ENCODE results near the gene CAT. TPM values are rescaled to one million over a fixed set of nuclear protein-coding genes. Genes with fewer than 3 reads are reported as not detected.

The CAT gene
- total RNA-seq, 1 donor from 2014 or later = 69.2 TPM

- Histone ChIP-seq H3K36me3 (no peaks in the 10 kb centered on the region), H3K4me3 (no peak overlapping the region), H3K27ac (no peak overlapping the region), H3K27me3 (no peaks in the 10 kb centered on the region), H3K9me3 (no peaks in the 10 kb centered on the region), H3K4me1 (no peaks in the 10 kb centered on the region)
- TF ChIP-seq CTCF (IDR thresholded peaks at IDR 0.05) = no peak
- DNase-seq (ENCODE audit: low spot score in 2 of 2) = no peak
- intact Hi-C loops (cut with DNase I) = no loop called here
Measured at GRCh38 chr11:34519595-34520235, 81.0 kb downstream of the CAT start.

- Histone ChIP-seq H3K4me1 (no peaks in the 10 kb centered on the region), H3K36me3 (no peaks in the 10 kb centered on the region), H3K27me3 (no peaks in the 10 kb centered on the region), H3K27ac (no peak overlapping the region), H3K4me3 (no peak overlapping the region), H3K9me3 (no peaks in the 10 kb centered on the region)
- no peak for TF ChIP-seq CTCF (IDR thresholded peaks at IDR 0.05)
- intact Hi-C loops (cut with DNase I) = no loop called here
- no peak for DNase-seq (ENCODE audit: low spot score in 2 of 2)
Measured at GRCh38 chr11:34521265-34521664, 82.5 kb downstream of the CAT start.

Other genes with a start within 250 kb of the CAT start
- 7.9 TPM for gene ABTB2, start 80.9 kb upstream of the CAT start, total RNA-seq
- gene ELF5, start 74.9 kb downstream of the CAT start, total RNA-seq = not detected
- not detected for gene EHF, start 182.2 kb downstream of the CAT start, total RNA-seq

Measured in ascending aorta (tissue), 2 donors.